Lower leg skin (tissue), 3 donors: ENCODE data around the gene HIPK2.

Experiments
- POLR2A ChIP-seq, 2 donors: fragments of 450-650 bp; IDR thresholded peaks; one replicate each; pipeline ENCODE4 v1.6.1; 2016 to 2017; ENCODE audit warnings: antibody characterized with exemption in 2 of 2, mild to moderate bottlenecking in 1 of 2, moderate library complexity in 1 of 2
- TF ChIP-seq, protein P1 (sequence below), 3 donors: fragments of 450-650 bp; IDR thresholded peaks; one replicate each; pipeline ENCODE4 v1.5.1; 2016; ENCODE audit warnings: antibody characterized with exemption in 3 of 3, mild to moderate bottlenecking in 3 of 3, moderate library complexity in 2 of 3

DNA sequence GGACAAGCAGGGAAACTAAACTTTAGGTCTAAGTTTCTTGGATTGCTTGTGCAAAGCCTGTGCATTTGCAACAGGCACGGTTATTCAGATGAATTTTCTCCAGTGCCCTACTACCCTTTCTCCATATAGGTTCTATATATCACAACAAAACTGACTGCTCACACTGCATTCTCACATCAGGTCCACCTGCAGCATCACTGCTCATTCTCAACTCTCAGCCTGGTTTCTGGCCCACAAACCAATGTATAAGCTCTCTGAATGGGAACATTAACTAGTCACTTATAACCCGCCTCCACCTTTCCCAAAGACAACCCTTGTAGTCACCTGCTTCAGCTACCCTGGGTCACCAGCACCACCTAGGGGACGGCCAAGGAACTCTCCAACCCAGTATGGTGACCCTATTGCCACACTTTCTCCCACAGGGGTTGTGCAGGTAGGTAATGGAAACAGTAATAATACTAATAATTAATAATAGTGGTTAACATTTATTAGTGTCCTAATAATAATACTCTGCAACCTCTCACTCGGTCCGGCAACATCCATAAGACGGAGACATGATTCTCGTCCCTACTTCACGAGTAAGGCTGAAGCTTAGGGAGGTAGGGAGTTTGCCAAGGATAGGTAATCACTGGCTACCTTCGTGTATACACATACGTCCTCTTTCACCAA, 157.0 kb downstream of the HIPK2 start:
- TF ChIP-seq POLR2A (IDR thresholded peaks at IDR 0.05): no peak
- TF ChIP-seq, protein P1, sequence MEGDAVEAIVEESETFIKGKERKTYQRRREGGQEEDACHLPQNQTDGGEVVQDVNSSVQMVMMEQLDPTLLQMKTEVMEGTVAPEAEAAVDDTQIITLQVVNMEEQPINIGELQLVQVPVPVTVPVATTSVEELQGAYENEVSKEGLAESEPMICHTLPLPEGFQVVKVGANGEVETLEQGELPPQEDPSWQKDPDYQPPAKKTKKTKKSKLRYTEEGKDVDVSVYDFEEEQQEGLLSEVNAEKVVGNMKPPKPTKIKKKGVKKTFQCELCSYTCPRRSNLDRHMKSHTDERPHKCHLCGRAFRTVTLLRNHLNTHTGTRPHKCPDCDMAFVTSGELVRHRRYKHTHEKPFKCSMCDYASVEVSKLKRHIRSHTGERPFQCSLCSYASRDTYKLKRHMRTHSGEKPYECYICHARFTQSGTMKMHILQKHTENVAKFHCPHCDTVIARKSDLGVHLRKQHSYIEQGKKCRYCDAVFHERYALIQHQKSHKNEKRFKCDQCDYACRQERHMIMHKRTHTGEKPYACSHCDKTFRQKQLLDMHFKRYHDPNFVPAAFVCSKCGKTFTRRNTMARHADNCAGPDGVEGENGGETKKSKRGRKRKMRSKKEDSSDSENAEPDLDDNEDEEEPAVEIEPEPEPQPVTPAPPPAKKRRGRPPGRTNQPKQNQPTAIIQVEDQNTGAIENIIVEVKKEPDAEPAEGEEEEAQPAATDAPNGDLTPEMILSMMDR (IDR thresholded peaks at IDR 0.05): no peak
